K562 (cell line): ENCODE data around the gene RFC2. TPM values are rescaled to one million over a fixed set of nuclear protein-coding genes. Genes with fewer than 3 reads are reported as not detected.

ENCODE experiments used
- ATAC-seq: fragments of 200-7000 bp; cut with Tn5 transposase; 3 replicates; pipeline ENCODE4 v1.9.1; 2020; ENCODE audit warnings: moderate library complexity
- BruUV-seq: library from RNA; stranded (reverse); fragments of 400-500 nt; replicated peaks from 2 replicates; lab custom pipeline; 2021; lab: Mats Ljungman, UMichigan
- CTCF ChIA-PET: fragments of 300-600 bp; formaldehyde crosslinking; extraction: SDS; loops from one replicate; lab custom pipeline; 2021; ENCODE audit warnings: low intra/inter-chr PET ratio; lab: Yijun Ruan, JAX
- POLR2A ChIA-PET: fragments of 300-600, 350-650 bp; sonication (Branson Sonifier 250); formaldehyde crosslinking; extraction: SDS; loops from one replicate; lab custom pipeline; 2021; ENCODE audit warnings: antibody characterized with exemption, inconsistent platforms; lab: Yijun Ruan, JAX
- DNase-seq, 4 experiments: peaks; one replicate each; pipeline versions ENCODE4 v3.0.0 to v3.0.0-alpha.2; 2011 to 2018; ENCODE audit warnings: low spot score in 3 of 4, mixed read lengths in 3 of 4; ENCODE audit errors: extremely low read depth in 1 of 4
- FAIRE-seq: peaks from 2 replicates; lab custom pipeline; 2011; peaks lifted over from hg19 to GRCh38; lab: Jason Lieb, UNC
- H2AFZ ChIP-seq: 2 replicates; pipeline ENCODE4 v1.6.0; 2011; ENCODE audit warnings: low read depth, low read length, control low read depth, inconsistent platforms
- H3K27ac ChIP-seq: fragments of 200-600 bp; 3 replicates; pipeline ENCODE4 v1.8.0; 2011; ENCODE audit warnings: low read depth, mild to moderate bottlenecking, control low read depth, inconsistent platforms, low read length, moderate library complexity, mixed read lengths; ENCODE audit errors: extremely low read depth
- H3K27me3 ChIP-seq, 2 experiments: fragments of 300-600 bp in 1 of 2; 2 replicates in 1 of 2; 3 replicates in 1 of 2; pipeline versions ENCODE4 v1.6.0 to v1.8.0; 2011; ENCODE audit warnings: inconsistent platforms in 2 of 2, low read length in 2 of 2, mild to moderate bottlenecking in 1 of 2, mixed read lengths in 1 of 2, moderate library complexity in 1 of 2; ENCODE audit not compliant: control insufficient read depth in 2 of 2, insufficient read depth in 2 of 2
- H3K36me3 ChIP-seq: fragments of 300-600 bp; 3 replicates; pipeline ENCODE4 v1.8.0; 2011; ENCODE audit warnings: mild to moderate bottlenecking, low read length, inconsistent platforms; ENCODE audit not compliant: control insufficient read depth, insufficient read depth
- H3K4me1 ChIP-seq, 2 experiments: fragments of 200-600 bp in 1 of 2; replicated peaks in 1 of 2; 2 replicates in 1 of 2; 3 replicates in 1 of 2; pipeline versions ENCODE4 v1.5.1 to v1.8.0; 2011; ENCODE audit warnings: inconsistent platforms in 2 of 2, low read length in 2 of 2, mild to moderate bottlenecking in 1 of 2, mixed read lengths in 1 of 2, moderate library complexity in 1 of 2; ENCODE audit not compliant: control insufficient read depth in 2 of 2, insufficient read depth in 2 of 2
- H3K4me2 ChIP-seq: 2 replicates; pipeline ENCODE4 v1.6.1; 2011; ENCODE audit warnings: low read length, control low read depth, inconsistent platforms, mixed read lengths; ENCODE audit not compliant: insufficient read depth
- H3K4me3 ChIP-seq: fragments of 200-600 bp; sonication (generic), shearing (Covaris generic); 2 replicates; pipeline ENCODE4 v1.5.1; 2016; ENCODE audit warnings: control low read depth, inconsistent platforms
- H3K79me2 ChIP-seq: fragments of 200-600 bp; 3 replicates; pipeline ENCODE4 v1.8.0; 2011; ENCODE audit warnings: low read length, inconsistent platforms; ENCODE audit not compliant: control insufficient read depth, insufficient read depth
- H3K9ac ChIP-seq, 2 experiments: 2 replicates each; pipeline versions ENCODE4 v1.6.0 to v1.6.1; 2011; ENCODE audit warnings: low read depth in 2 of 2, low read length in 2 of 2, control low read depth in 1 of 2, inconsistent platforms in 1 of 2, mild to moderate bottlenecking in 1 of 2, mixed read lengths in 1 of 2; ENCODE audit not compliant: insufficient read depth in 1 of 2
- H3K9me1 ChIP-seq: one replicate; pipeline ENCODE4 v1.6.0; 2011; ENCODE audit warnings: inconsistent platforms, mild to moderate bottlenecking, low read length, moderate library complexity; ENCODE audit not compliant: control insufficient read depth, insufficient read depth
- H3K9me3 ChIP-seq: replicated peaks from 2 replicates; pipeline ENCODE4 v1.5.1; 2011; ENCODE audit warnings: low read depth, low read length, inconsistent platforms; ENCODE audit not compliant: control insufficient read depth, insufficient read depth
- H4K20me1 ChIP-seq: replicated peaks from 2 replicates; pipeline ENCODE4 v1.6.1; 2011; ENCODE audit warnings: low read length, inconsistent platforms, mixed read lengths; ENCODE audit not compliant: control insufficient read depth, insufficient read depth
- NONO ChIP-seq, 2 experiments: fragments of 200-400 bp in 1 of 2; fragments of 450-650 bp in 1 of 2; formaldehyde crosslinking in 1 of 2; IDR thresholded peaks; 2 replicates each; pipeline ENCODE4 v1.6.1; 2017; ENCODE audit warnings: low read depth in 2 of 2, mild to moderate bottlenecking in 2 of 2, moderate library complexity in 2 of 2, low read length in 1 of 2
- RNF219 ChIP-seq: fragments of 250-450 bp; sonication (Bioruptor Pico); IDR thresholded peaks from 2 replicates; pipeline ENCODE4 v1.5.0; 2022; ENCODE audit warnings: mild to moderate bottlenecking
- RUNX1 ChIP-seq: sonication (generic); IDR thresholded peaks from 2 replicates; pipeline ENCODE4 v1.6.1; 2016; ENCODE audit warnings: antibody characterized with exemption, low read depth
- UBTF ChIP-seq, 2 experiments: IDR thresholded peaks; 2 replicates each; pipeline ENCODE4 v1.6.1; 2012; ENCODE audit warnings: improper control_type of control experiment in 2 of 2, low read depth in 2 of 2, low read length in 2 of 2, borderline replicate concordance in 1 of 2
- ZNF121 ChIP-seq: sonication (generic); formaldehyde crosslinking; conservative IDR thresholded peaks from 2 replicates; pipeline ENCODE4 v1.8.0; 2022; ENCODE audit warnings: missing genetic modification reagents
- ZNF143 ChIP-seq: sonication (generic); formaldehyde crosslinking; IDR thresholded peaks from 2 replicates; pipeline ENCODE4 v1.9.0; 2022; ENCODE audit warnings: mild to moderate bottlenecking, missing genetic modification reagents
- WGBS: fragments of 100-300 bp; shearing (Covaris generic); methylation state at CpG from one replicate; pipeline ENCODE4 v1.1.6; 2016; ENCODE audit warnings: low coverage, mixed read lengths; ENCODE audit not compliant: insufficient coverage; ENCODE audit errors: missing lambda C conversion rate; 5-methylcytosine and 5-hydroxymethylcytosine counted together
- in situ Hi-C: fragments of 300-500 bp; cut with MboI; formaldehyde crosslinking; loops from 4 replicates; pipeline ENCODE4 v1.15.0; 2018; ENCODE audit warnings: inconsistent platforms, mixed read lengths
- intact Hi-C: fragments of 100-400 bp; cut with micrococcal nuclease; formaldehyde crosslinking; loops from 2 replicates; pipeline ENCODE4 v1.14.2; 2022
- polyA plus RNA-seq, 8 experiments: library from polyadenylated mRNA; depleted of rRNA in 4 of 8; stranded (reverse) in 5 of 8; unstranded in 3 of 8; fragments of >200 nt; fragmentation: Nextera tagmentation in 2 of 8; fragmentation: Illumina TruSeq in 1 of 8; extraction: Ambion mirVana in 2 of 8; extraction: Trizol in 1 of 8; gene quantifications; 2 replicates each; pipeline versions ENCODE4 v1.2.1 to v1.2.3, GENCODE V29; 2011 to 2014; ENCODE audit warnings: inconsistent platforms in 1 of 8, missing spikeins in 1 of 8
- total RNA-seq, 7 experiments: library from RNA; depleted of rRNA in 6 of 7; stranded (reverse); fragments of >200 nt in 6 of 7; fragmentation: Illumina TruSeq in 2 of 7; extraction: Trizol in 2 of 7; gene quantifications; 2 replicates each; pipeline versions ENCODE4 v1.2.1 to v1.2.3, GENCODE V29; 2011 to 2021; ENCODE audit warnings: low replicate concordance in 1 of 7

Gene RFC2
- total and polyA plus RNA-seq, 9 of the 15 experiments (the other 6 are each of a cell fraction or from before 2014, with no cell fraction given), result 32.5 to 161 (median 102) TPM

GRCh38 chr7:74266191-74266963, 12.2 kb upstream of the RFC2 start:
- ATAC-seq (no peak), FAIRE-seq (no peak), DNase-seq (no peak)
- Histone ChIP-seq H4K20me1 (no peaks in the 10 kb centered on the region), H3K4me3 (no peak overlapping the region), H3K4me1 (peaks cover 16 to 18% of the 10 kb centered on the region in 2 experiments), H3K27ac (no peak overlapping the region), H3K9me1 (no peaks in the 10 kb centered on the region), H3K9ac (no peak overlapping the region), H3K36me3 (no peaks in the 10 kb centered on the region), H3K27me3 (no peaks in the 10 kb centered on the region; a peak in 1 of 5 replicates), H3K4me2 (no peak overlapping the region), H3K9me3 (no peaks in the 10 kb centered on the region), H2AFZ (no peak overlapping the region), H3K79me2 (no peaks in the 10 kb centered on the region)
- CTCF ChIA-PET, result no interaction called here
- TF ChIP-seq ZNF143 (CRISPR knock-in tag) (no peak), UBTF (IDR thresholded peaks at IDR 0.05; ENCODE audit: borderline replicate concordance in 1 of 2, low read depth in 2 of 2, low read length in 2 of 2) (no peak), RUNX1 (no peak), RNF219 (no peak), ZNF121 (CRISPR knock-in tag) (peak; percentile 75), NONO (IDR thresholded peaks at IDR 0.05; ENCODE audit: low read depth in 2 of 2, low read length in 1 of 2) (no peak)
- BruUV-seq, result no TSS peak
- WGBS, result 35% methylated on average over 7 of the region's 7 CpGs
- in situ Hi-C loops (no loop called here), intact Hi-C loops (no loop called here)
- POLR2A ChIA-PET, result no interaction called here
